DOHH2 (cell line): Measurements from ENCODE around the gene EPG5.

Experiments used
- CTCF ChIP-seq: fragments of 200-600 bp; sonication (generic); IDR thresholded peaks from one replicate; pipeline ENCODE4 v1.5.1; 2014; ENCODE audit warnings: antibody characterized with exemption, mild to moderate bottlenecking, low read depth, low read length; ENCODE audit not compliant: poor library complexity, severe bottlenecking
- EZH2phosphoT487 ChIP-seq: fragments of 200-600 bp; sonication (generic); IDR thresholded peaks from 2 replicates; pipeline ENCODE4 v1.6.1; 2017; ENCODE audit warnings: borderline replicate concordance, mild to moderate bottlenecking, antibody characterized with exemption, low read length, moderate library complexity, mixed read lengths

GRCh38 chr18:45974088-45974536 lies 7.0 kb upstream of the EPG5 start:
- peak; percentile 24 for TF ChIP-seq CTCF
- no peak for TF ChIP-seq EZH2phosphoT487
